AG09309 (cell line): ENCODE data around the gene SPINK6.

ENCODE experiments used
- DNase-seq: peaks from one replicate; pipeline ENCODE4 v3.0.0-alpha.2; 2010; ENCODE audit warnings: low read depth
- H3K4me3 ChIP-seq: 2 replicates; pipeline ENCODE4 v1.5.1; 2011; ENCODE audit warnings: mild to moderate bottlenecking, low read depth, low read length, moderate library complexity; ENCODE audit not compliant: control insufficient read depth
- CTCF ChIP-seq: IDR thresholded peaks from 2 replicates; pipeline ENCODE4 v1.5.1; 2011; ENCODE audit warnings: mild to moderate bottlenecking, low read depth, low read length, inconsistent platforms; ENCODE audit not compliant: insufficient read depth, control insufficient read depth; ENCODE audit errors: missing control alignments

The SPINK6 gene

GRCh38 chr5:148261221-148261620 is 58.4 kb downstream of the SPINK6 start:
- no peak overlapping the region for H3K4me3 ChIP-seq
- TF ChIP-seq CTCF, result no peak
- no peak for DNase-seq
